ENCODE data around the gene CRYGA.
"Not testable (repeated sequence)": the region's sequence is repeated elsewhere in the genome, so short reads cannot be mapped to it uniquely, and the experiment has no call there.

GRCh38 chr2:208124013-208124715, 39.2 kb downstream of the CRYGA start, which contains the start of gene CRYGD:
- TF ChIP-seq CTCF (conservative IDR thresholded peaks at IDR 0.05); ZFX (IDR thresholded peaks at IDR 0.05): not testable (repeated sequence)
